A549 (cell line): ENCODE measurements around the gene OR1J1. TPM values are rescaled to one million over a fixed set of nuclear protein-coding genes. Genes with fewer than 3 reads are reported as not detected.

Experiments
- ATAC-seq, 2 experiments: fragments of 200-7000 bp in 1 of 2; fragments of >200 bp in 1 of 2; cut with Nextera tagmentation in 1 of 2; cut with Tn5 transposase in 1 of 2; 3 replicates each; pipeline versions ENCODE4 v1.8.0 to v1.9.1; 2018 to 2020; ENCODE audit warnings: mild to moderate bottlenecking in 1 of 2, moderate library complexity in 1 of 2
- CTCF ChIA-PET: fragments of 300-600 bp; sonication (Branson Sonifier 250); formaldehyde crosslinking; extraction: SDS; loops from one replicate; lab custom pipeline; 2021; ENCODE audit warnings: antibody characterized with exemption, inconsistent platforms; lab: Yijun Ruan, JAX
- POLR2A ChIA-PET: fragments of 350-600 bp; formaldehyde crosslinking; extraction: SDS; loops from one replicate; lab custom pipeline; 2021; ENCODE audit warnings: antibody characterized with exemption, inconsistent platforms; lab: Yijun Ruan, JAX
- DNase-seq, 2 experiments: peaks; one replicate each; pipeline versions ENCODE4 v3.0.0 to v3.0.0-alpha.2; 2011 to 2016; ENCODE audit warnings: low read depth in 1 of 2, low spot score in 1 of 2
- FAIRE-seq: peaks from 2 replicates; lab custom pipeline; 2011; peaks lifted over from hg19 to GRCh38; lab: Jason Lieb, UNC
- H3K27ac ChIP-seq, 2 experiments: fragments of >200 bp; sonication (Bioruptor Twin); formaldehyde crosslinking; 3 replicates each; pipeline ENCODE4 v1.5.1; 2016 to 2017
- H3K4me1 ChIP-seq: fragments of >200 bp; sonication (Bioruptor Twin); formaldehyde crosslinking; 3 replicates; pipeline ENCODE4 v1.6.1; 2016
- H3K4me2 ChIP-seq: fragments of >200 bp; sonication (Bioruptor Twin); formaldehyde crosslinking; 3 replicates; pipeline ENCODE4 v1.6.1; 2016
- H3K4me3 ChIP-seq: fragments of >200 bp; sonication (Bioruptor Twin); formaldehyde crosslinking; 3 replicates; pipeline ENCODE4 v1.5.1; 2016
- H3K9me3 ChIP-seq: fragments of >200 bp; sonication (Bioruptor Twin); formaldehyde crosslinking; 3 replicates; pipeline ENCODE4 v1.6.1; 2016
- CBX2 ChIP-seq: fragments of 200-600 bp; sonication (generic); IDR thresholded peaks from 2 replicates; pipeline ENCODE4 v1.6.1; 2016; ENCODE audit warnings: low read depth, mild to moderate bottlenecking, borderline replicate concordance
- CHD4 ChIP-seq: fragments of 200-600 bp; sonication (generic); IDR thresholded peaks from 2 replicates; pipeline ENCODE4 v1.6.1; 2016; ENCODE audit warnings: antibody characterized with exemption, mild to moderate bottlenecking, borderline replicate concordance
- EHF ChIP-seq: fragments of 250-450 bp; sonication (Bioruptor Pico); IDR thresholded peaks from 2 replicates; pipeline ENCODE4 v1.5.0; 2020; ENCODE audit warnings: mild to moderate bottlenecking
- FOSL2 ChIP-seq, 2 experiments: fragments of 450-650 bp in 1 of 2; fragments of >200 bp in 1 of 2; sonication (Bioruptor Twin) in 1 of 2; formaldehyde crosslinking; IDR thresholded peaks; 2 replicates each; pipeline versions ENCODE4 v1.5.0 to v1.6.1; 2016 to 2020; ENCODE audit warnings: mild to moderate bottlenecking in 1 of 2, moderate library complexity in 1 of 2
- HES2 ChIP-seq: fragments of >200 bp; sonication (Bioruptor Twin); formaldehyde crosslinking; IDR thresholded peaks from 2 replicates; pipeline ENCODE4 v1.6.1; 2016
- HOXA7 ChIP-seq: fragments of 250-450 bp; sonication (Bioruptor Pico); IDR thresholded peaks from 2 replicates; pipeline ENCODE4 v1.5.0; 2020; ENCODE audit warnings: mild to moderate bottlenecking, moderate library complexity
- HOXB13 ChIP-seq: fragments of 250-450 bp; sonication (Bioruptor Pico); IDR thresholded peaks from 2 replicates; pipeline ENCODE4 v1.5.0; 2020; ENCODE audit warnings: low read depth, mild to moderate bottlenecking, moderate library complexity
- HOXB5 ChIP-seq: fragments of 250-450 bp; sonication (Bioruptor Pico); IDR thresholded peaks from 2 replicates; pipeline ENCODE4 v1.5.0; 2020; ENCODE audit warnings: mild to moderate bottlenecking, moderate library complexity
- JUNB ChIP-seq: fragments of >200 bp; sonication (Bioruptor Twin); formaldehyde crosslinking; IDR thresholded peaks from 2 replicates; pipeline ENCODE4 v1.6.1; 2016
- KDM1A ChIP-seq: fragments of 200-600 bp; sonication (generic); IDR thresholded peaks from 2 replicates; pipeline ENCODE4 v1.6.1; 2016; ENCODE audit warnings: low read depth, mild to moderate bottlenecking
- KDM5A ChIP-seq: fragments of 200-600 bp; sonication (generic); IDR thresholded peaks from 2 replicates; pipeline ENCODE4 v1.6.1; 2016; ENCODE audit warnings: antibody characterized with exemption, mild to moderate bottlenecking
- MAX ChIP-seq: IDR thresholded peaks from 2 replicates; pipeline ENCODE4 v1.6.1; 2012
- MAZ ChIP-seq: fragments of 150-350 bp; IDR thresholded peaks from 2 replicates; pipeline ENCODE4 v1.6.1; 2014; ENCODE audit warnings: antibody characterized with exemption, low read depth, low read length, borderline replicate concordance
- MYC ChIP-seq: IDR thresholded peaks from 2 replicates; pipeline ENCODE4 v1.6.1; 2012; ENCODE audit warnings: mild to moderate bottlenecking, inconsistent platforms, low read length, improper control_type of control experiment, borderline replicate concordance
- NPAS2 ChIP-seq: fragments of 250-450 bp; sonication (Bioruptor Pico); IDR thresholded peaks from 2 replicates; pipeline ENCODE4 v1.8.0; 2022; ENCODE audit warnings: mild to moderate bottlenecking, moderate library complexity, borderline replicate concordance
- NR3C1 ChIP-seq: fragments of >200 bp; sonication (Bioruptor Twin); formaldehyde crosslinking; IDR thresholded peaks from 3 replicates; pipeline ENCODE4 v1.6.1; 2017
- POLR2A ChIP-seq: IDR thresholded peaks from 2 replicates; pipeline ENCODE4 v1.6.1; 2012; ENCODE audit warnings: mild to moderate bottlenecking, low read length
- RARB ChIP-seq: fragments of 250-450 bp; sonication (Bioruptor Pico); IDR thresholded peaks from 2 replicates; pipeline ENCODE4 v1.8.0; 2021; ENCODE audit warnings: mild to moderate bottlenecking, moderate library complexity
- RFX5 ChIP-seq: fragments of 450-650 bp; IDR thresholded peaks from 2 replicates; pipeline ENCODE4 v1.7.1; 2014; ENCODE audit warnings: antibody characterized with exemption, mild to moderate bottlenecking, moderate library complexity
- TFCP2L1 ChIP-seq: fragments of 250-450 bp; sonication (Bioruptor Pico); IDR thresholded peaks from 2 replicates; pipeline ENCODE4 v1.5.0; 2021; ENCODE audit warnings: mild to moderate bottlenecking
- TP53 ChIP-seq: fragments of 250-450 bp; sonication (Bioruptor Pico); IDR thresholded peaks from 2 replicates; pipeline ENCODE4 v1.5.0; 2021; ENCODE audit warnings: mild to moderate bottlenecking, moderate library complexity
- USF2 ChIP-seq: fragments of 450-650 bp; IDR thresholded peaks from 2 replicates; pipeline ENCODE4 v1.6.1; 2014; ENCODE audit warnings: antibody characterized with exemption
- ZC3H11A ChIP-seq: fragments of 450-650 bp; IDR thresholded peaks from 2 replicates; pipeline ENCODE4 v1.6.1; 2014; ENCODE audit warnings: antibody characterized with exemption, mild to moderate bottlenecking
- ZFP36 ChIP-seq: fragments of 450-650 bp; IDR thresholded peaks from 2 replicates; pipeline ENCODE4 v1.6.1; 2014; ENCODE audit warnings: borderline replicate concordance; ENCODE audit not compliant: partially characterized antibody
- WGBS: methylation state at CpG from one replicate; pipeline ENCODE4 v1.1.6; 2017; ENCODE audit errors: missing lambda C conversion rate; 5-methylcytosine and 5-hydroxymethylcytosine counted together
- polyA plus RNA-seq, 4 experiments: library from polyadenylated mRNA; depleted of rRNA in 3 of 4; stranded (reverse); fragments of >200 nt; fragmentation: RNase III in 1 of 4; extraction: RNeasy Plus Mini Kit Qiagen cat#74134 plus additional on column Dnase treatment in 1 of 4; gene quantifications; 2 replicates in 3 of 4; 3 replicates in 1 of 4; pipeline ENCODE4 v1.2.3, GENCODE V29; 2011 to 2017
- TF ChIP-seq, protein P1 (sequence below): IDR thresholded peaks from 2 replicates; pipeline ENCODE4 v1.6.1; 2012; ENCODE audit warnings: low read depth, borderline replicate concordance
- TF ChIP-seq, protein P2 (sequence below): fragments of 250-450 bp; sonication (Bioruptor Pico); IDR thresholded peaks from 2 replicates; pipeline ENCODE4 v1.5.0; 2020; ENCODE audit warnings: low read depth, mild to moderate bottlenecking, moderate library complexity

Gene OR1J1
- polyA plus RNA-seq, 2 of the 4 experiments (the other 2 are of a cell fraction), result not detected

DNA sequence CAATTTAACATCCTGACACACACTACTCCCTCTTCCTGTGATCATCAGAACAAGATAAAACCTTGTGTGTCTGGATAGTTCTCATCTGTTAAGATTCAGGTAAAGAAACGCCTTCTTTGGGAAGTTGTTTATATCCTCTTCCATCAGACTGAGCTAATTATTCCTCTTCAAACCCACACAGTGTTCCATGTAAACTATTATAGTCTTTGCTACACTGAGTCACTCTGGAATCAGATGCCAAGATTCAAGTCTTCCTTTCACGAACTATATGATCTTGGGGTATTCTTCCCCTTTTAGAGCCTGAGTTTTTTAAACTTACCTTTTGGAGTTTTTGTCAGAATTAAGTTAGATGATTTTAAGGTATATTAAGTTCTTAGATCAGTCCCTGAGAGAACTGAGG is 2.0 kb downstream of the OR1J1 start:
- H3K4me2 ChIP-seq, result no peak overlapping the region
- FAIRE-seq (no peak), ATAC-seq (no peak)
- ChIA-PET POLR2A (no interaction called here), CTCF (interaction anchor here (0.6 to 2.3 kb wide), 4 partner anchors 11 to 377 kb away, joined by 3 to 16 read pairs (median 3); no protein-coding TSS in a partner anchor)
- no peak overlapping the region for H3K27ac ChIP-seq
- no peak for TF ChIP-seq MAZ
- no peak for TF ChIP-seq HES2
- TF ChIP-seq, protein P1, sequence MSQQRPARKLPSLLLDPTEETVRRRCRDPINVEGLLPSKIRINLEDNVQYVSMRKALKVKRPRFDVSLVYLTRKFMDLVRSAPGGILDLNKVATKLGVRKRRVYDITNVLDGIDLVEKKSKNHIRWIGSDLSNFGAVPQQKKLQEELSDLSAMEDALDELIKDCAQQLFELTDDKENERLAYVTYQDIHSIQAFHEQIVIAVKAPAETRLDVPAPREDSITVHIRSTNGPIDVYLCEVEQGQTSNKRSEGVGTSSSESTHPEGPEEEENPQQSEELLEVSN, result no peak
- no peak for TF ChIP-seq RARB (CRISPR knock-in tag)
- no peak for TF ChIP-seq HOXB13
- no peak for TF ChIP-seq TP53
- TF ChIP-seq FOSL2 (IDR thresholded peaks at IDR 0.05), result no peak
- TF ChIP-seq FOSL2 (CRISPR knock-in tag; IDR thresholded peaks at IDR 0.05), result no peak
- no peak for TF ChIP-seq KDM1A
- TF ChIP-seq ZC3H11A, result no peak
- no peak for TF ChIP-seq MAX
- TF ChIP-seq HOXB5 (CRISPR knock-in tag), result no peak
- no peak for TF ChIP-seq JUNB
- no peak for TF ChIP-seq CHD4
- no peak for TF ChIP-seq RFX5
- TF ChIP-seq EHF (CRISPR knock-in tag), result no peak
- TF ChIP-seq USF2, result no peak
- TF ChIP-seq, all 56 proteins: peak for 0
- Histone ChIP-seq H3K9me3 (no peaks in the 10 kb centered on the region), H3K4me1 (no peaks in the 10 kb centered on the region), H3K4me3 (no peak overlapping the region)
- no peak for DNase-seq
- 49% methylated on average over 2 of the region's 2 CpGs for WGBS

DNA sequence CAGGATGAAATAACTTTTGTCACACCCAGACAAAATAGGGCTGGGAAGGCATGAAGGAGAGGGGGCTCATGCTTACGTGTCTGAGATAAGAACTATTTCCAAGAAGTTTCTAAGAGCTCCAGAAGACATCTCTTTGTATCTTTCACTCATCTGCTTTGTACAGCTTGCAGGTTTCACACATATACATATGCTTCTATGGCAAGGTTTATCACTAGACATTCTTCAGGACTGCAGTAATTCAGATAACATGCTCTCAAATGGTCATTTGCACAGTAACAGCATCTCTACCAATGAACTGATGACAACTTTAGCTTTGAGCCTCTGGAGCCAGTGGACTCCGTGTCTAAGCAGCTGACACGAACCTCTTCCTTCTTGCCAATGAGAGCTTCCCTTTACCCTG is 3.2 kb downstream of the OR1J1 start:
- no peak for TF ChIP-seq ZFP36
- TF ChIP-seq CBX2, result no peak
- no peak for TF ChIP-seq TP53
- TF ChIP-seq KDM5A, result no peak
- no peak for TF ChIP-seq EHF (CRISPR knock-in tag)
- TF ChIP-seq, all 56 proteins: peak for 0
- WGBS, result 79% methylated on average over 3 of the region's 3 CpGs
- Histone ChIP-seq H3K4me2 (no peak overlapping the region), H3K9me3 (no peaks in the 10 kb centered on the region), H3K4me3 (no peak overlapping the region), H3K27ac (no peak overlapping the region), H3K4me1 (no peaks in the 10 kb centered on the region)
- FAIRE-seq (no peak), DNase-seq (no peak), ATAC-seq (no peak)
- ChIA-PET CTCF (interaction anchor here (0.7 to 2.3 kb wide), 4 partner anchors 10 to 335 kb away, joined by 3 to 16 read pairs (median 4); no protein-coding TSS in a partner anchor), POLR2A (no interaction called here)

- WGBS, result 51% methylated on average over 4 of the region's 4 CpGs
- CTCF ChIA-PET, result interaction anchor here (1.0 to 1.3 kb wide), 2 partner anchors 11 to 307 kb away, joined by 3 read pairs; no protein-coding TSS in a partner anchor
- no peak for TF ChIP-seq CBX2
- no peak for TF ChIP-seq TFCP2L1 (CRISPR knock-in tag)
- no peak for TF ChIP-seq FOSL2 (IDR thresholded peaks at IDR 0.05)
- no peak for TF ChIP-seq FOSL2 (CRISPR knock-in tag; IDR thresholded peaks at IDR 0.05)
- TF ChIP-seq ZFP36, result no peak
- TF ChIP-seq HOXA7 (CRISPR knock-in tag), result no peak
- TF ChIP-seq, protein P2, sequence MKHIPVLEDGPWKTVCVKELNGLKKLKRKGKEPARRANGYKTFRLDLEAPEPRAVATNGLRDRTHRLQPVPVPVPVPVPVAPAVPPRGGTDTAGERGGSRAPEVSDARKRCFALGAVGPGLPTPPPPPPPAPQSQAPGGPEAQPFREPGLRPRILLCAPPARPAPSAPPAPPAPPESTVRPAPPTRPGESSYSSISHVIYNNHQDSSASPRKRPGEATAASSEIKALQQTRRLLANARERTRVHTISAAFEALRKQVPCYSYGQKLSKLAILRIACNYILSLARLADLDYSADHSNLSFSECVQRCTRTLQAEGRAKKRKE (CRISPR knock-in tag), result no peak
- TF ChIP-seq POLR2A, result no peak
- no peak for TF ChIP-seq NR3C1
- TF ChIP-seq MYC, result no peak
- no peak for TF ChIP-seq NPAS2 (CRISPR knock-in tag)
- Histone ChIP-seq H3K27ac (no peak overlapping the region), H3K9me3 (no peaks in the 10 kb centered on the region), H3K4me1 (0 out of 3 replicates have a peak, but pooled peaks cover 9% of the 10 kb centered on the region), H3K4me3 (no peak overlapping the region), H3K4me2 (no peak overlapping the region)
- ATAC-seq, result no peak
- no peak for DNase-seq
- no peak for FAIRE-seq
- POLR2A ChIA-PET, result no interaction called here
These were observed 9.0 kb downstream of the OR1J1 start for GRCh38 chr9:122468735-122469134.
